SU-DHL-6 (cell line): ENCODE data around the gene TCF7L1.

ENCODE experiments used
- H2AFZ ChIP-seq: fragments of 200-600 bp; sonication (generic); 2 replicates; pipeline ENCODE4 v1.6.1; 2014; ENCODE audit warnings: low read depth, mild to moderate bottlenecking, moderate library complexity, mixed read lengths, antibody characterized with exemption, low read length; ENCODE audit not compliant: severe bottlenecking
- H3F3A ChIP-seq: fragments of 200-600 bp; shearing (Covaris generic); 2 replicates; pipeline ENCODE4 v1.6.0; 2016; ENCODE audit warnings: antibody characterized with exemption, mild to moderate bottlenecking; ENCODE audit not compliant: insufficient read depth
- H3K27ac ChIP-seq: fragments of 200-600 bp; sonication (generic); 2 replicates; pipeline ENCODE4 v1.5.1; 2016; ENCODE audit warnings: low read depth, mild to moderate bottlenecking, low read length, moderate library complexity, mixed read lengths
- H3K27me3 ChIP-seq: fragments of 200-600 bp; sonication (generic), shearing (Covaris generic); 2 replicates; pipeline ENCODE4 v1.6.0; 2014; ENCODE audit warnings: mild to moderate bottlenecking, low read length
- H3K36me3 ChIP-seq: fragments of 200-600 bp; sonication (generic); 2 replicates; pipeline ENCODE4 v1.6.1; 2014; ENCODE audit warnings: mild to moderate bottlenecking, low read length, mixed read lengths
- H3K4me2 ChIP-seq: fragments of 300-600, 200-600 bp; shearing (Covaris generic), sonication (generic); 2 replicates; pipeline ENCODE4 v1.6.0; 2014; ENCODE audit warnings: low read length, low read depth, mild to moderate bottlenecking; ENCODE audit not compliant: poor library complexity, severe bottlenecking
- H3K4me3 ChIP-seq: fragments of 200-600 bp; sonication (generic); 2 replicates; pipeline ENCODE4 v1.5.1; 2014; ENCODE audit warnings: antibody characterized with exemption, low read length, mild to moderate bottlenecking, mixed read lengths; ENCODE audit not compliant: insufficient read depth, poor library complexity, severe bottlenecking
- H3K79me2 ChIP-seq: fragments of 200-600 bp; sonication (generic); 2 replicates; pipeline ENCODE4 v1.6.1; 2014; ENCODE audit warnings: mild to moderate bottlenecking, low read length, moderate library complexity; ENCODE audit not compliant: insufficient read depth
- H3K9ac ChIP-seq: fragments of 200-600 bp; sonication (generic); 2 replicates; pipeline ENCODE4 v1.7.0; 2014; ENCODE audit warnings: mild to moderate bottlenecking, low read length
- H3K9me2 ChIP-seq: fragments of 200-600 bp; sonication (generic); replicated peaks from 2 replicates; pipeline ENCODE4 v1.6.1; 2014; ENCODE audit warnings: low read length; ENCODE audit not compliant: insufficient read depth
- H3K9me3 ChIP-seq: fragments of 200-600 bp; sonication (generic); 2 replicates; pipeline ENCODE4 v1.6.1; 2014; ENCODE audit warnings: low read length, mixed read lengths; ENCODE audit not compliant: insufficient read depth
- H4K20me1 ChIP-seq: fragments of 200-600 bp; sonication (generic); 2 replicates; pipeline ENCODE4 v1.6.1; 2014; ENCODE audit warnings: low read depth, mild to moderate bottlenecking, antibody characterized with exemption, low read length, moderate library complexity, mixed read lengths
- EZH2phosphoT487 ChIP-seq: fragments of 200-600 bp; sonication (generic), shearing (Covaris generic); conservative IDR thresholded peaks from 2 replicates; pipeline ENCODE4 v1.6.1; 2018; ENCODE audit warnings: mild to moderate bottlenecking, antibody characterized with exemption, low read length, moderate library complexity, mixed read lengths
- TF ChIP-seq, protein P1 (sequence below): fragments of 200-600 bp; sonication (generic); IDR thresholded peaks from one replicate; pipeline ENCODE4 v1.5.1; 2017; ENCODE audit warnings: antibody characterized with exemption, mild to moderate bottlenecking, low read length, moderate library complexity; ENCODE audit not compliant: insufficient read depth, poor library complexity, severe bottlenecking

TCF7L1 gene

DNA sequence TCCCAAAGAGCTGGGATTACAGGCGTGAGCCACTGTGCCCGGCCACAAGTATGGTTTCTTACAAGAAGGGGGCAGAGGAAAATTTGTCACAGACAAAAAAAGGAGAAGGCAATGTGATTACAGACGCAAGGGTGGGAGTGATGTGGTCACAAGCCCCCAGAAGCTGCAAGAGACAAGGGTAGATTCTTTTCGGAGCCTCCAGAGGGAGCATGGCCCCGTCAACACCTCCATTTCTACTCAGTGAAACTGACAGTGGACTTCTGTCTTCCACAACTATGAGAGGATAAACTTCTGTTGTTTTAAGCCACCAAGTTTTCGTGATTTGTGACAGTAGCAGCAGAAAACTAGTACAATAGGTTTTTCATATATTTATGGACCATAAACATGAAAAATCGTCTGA is 2.1 kb upstream of the TCF7L1 start:
- no peaks in the 10 kb centered on the region for H3K9me3 ChIP-seq
- H3K4me2 ChIP-seq = no peak overlapping the region
- TF ChIP-seq, protein P1, sequence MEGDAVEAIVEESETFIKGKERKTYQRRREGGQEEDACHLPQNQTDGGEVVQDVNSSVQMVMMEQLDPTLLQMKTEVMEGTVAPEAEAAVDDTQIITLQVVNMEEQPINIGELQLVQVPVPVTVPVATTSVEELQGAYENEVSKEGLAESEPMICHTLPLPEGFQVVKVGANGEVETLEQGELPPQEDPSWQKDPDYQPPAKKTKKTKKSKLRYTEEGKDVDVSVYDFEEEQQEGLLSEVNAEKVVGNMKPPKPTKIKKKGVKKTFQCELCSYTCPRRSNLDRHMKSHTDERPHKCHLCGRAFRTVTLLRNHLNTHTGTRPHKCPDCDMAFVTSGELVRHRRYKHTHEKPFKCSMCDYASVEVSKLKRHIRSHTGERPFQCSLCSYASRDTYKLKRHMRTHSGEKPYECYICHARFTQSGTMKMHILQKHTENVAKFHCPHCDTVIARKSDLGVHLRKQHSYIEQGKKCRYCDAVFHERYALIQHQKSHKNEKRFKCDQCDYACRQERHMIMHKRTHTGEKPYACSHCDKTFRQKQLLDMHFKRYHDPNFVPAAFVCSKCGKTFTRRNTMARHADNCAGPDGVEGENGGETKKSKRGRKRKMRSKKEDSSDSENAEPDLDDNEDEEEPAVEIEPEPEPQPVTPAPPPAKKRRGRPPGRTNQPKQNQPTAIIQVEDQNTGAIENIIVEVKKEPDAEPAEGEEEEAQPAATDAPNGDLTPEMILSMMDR = no peak
- no peak for TF ChIP-seq EZH2phosphoT487
- no peaks in the 10 kb centered on the region for H3K27me3 ChIP-seq
- no peak overlapping the region for H3K27ac ChIP-seq
- H4K20me1 ChIP-seq = no peaks in the 10 kb centered on the region
- no peak overlapping the region for H3K4me3 ChIP-seq
- H3K36me3 ChIP-seq = no peaks in the 10 kb centered on the region
- no peaks in the 10 kb centered on the region for H3K9me2 ChIP-seq
- no peak overlapping the region for H3K9ac ChIP-seq
- H2AFZ ChIP-seq = no peak overlapping the region
- H3K79me2 ChIP-seq = no peaks in the 10 kb centered on the region
- no peaks in the 10 kb centered on the region for H3F3A ChIP-seq

DNA sequence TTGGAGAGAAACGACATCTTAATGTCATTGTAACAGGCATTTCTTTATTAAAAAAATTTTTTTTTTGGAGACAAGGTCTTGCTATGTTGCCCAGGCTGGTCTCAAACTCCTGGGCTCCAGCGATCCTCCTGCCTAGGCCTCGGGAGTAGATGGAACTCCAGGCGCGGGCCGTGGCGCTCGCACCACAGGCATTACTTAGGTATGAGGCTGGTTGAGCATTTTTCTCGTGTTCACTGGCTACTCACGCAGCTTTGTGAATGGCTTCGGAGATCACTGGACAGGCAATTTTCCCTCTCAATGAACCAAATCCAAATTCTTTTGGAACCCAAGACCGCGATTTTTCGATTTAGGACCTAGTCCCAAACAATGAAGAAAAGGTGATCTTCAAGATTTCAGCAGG is 795 bp upstream of the TCF7L1 start:
- H3K79me2 ChIP-seq = no peaks in the 10 kb centered on the region
- no peaks in the 10 kb centered on the region for H3F3A ChIP-seq
- no peak overlapping the region for H3K9ac ChIP-seq
- H4K20me1 ChIP-seq = no peaks in the 10 kb centered on the region
- no peaks in the 10 kb centered on the region for H3K36me3 ChIP-seq
- no peaks in the 10 kb centered on the region for H3K9me3 ChIP-seq
- no peak overlapping the region for H2AFZ ChIP-seq
- H3K4me3 ChIP-seq = peak overlapping the region; percentile 30
- peak overlapping the region; percentile 30 for H3K4me2 ChIP-seq
- H3K9me2 ChIP-seq = no peaks in the 10 kb centered on the region
- no peak overlapping the region for H3K27ac ChIP-seq
- no peaks in the 10 kb centered on the region for H3K27me3 ChIP-seq
- no peak for TF ChIP-seq EZH2phosphoT487
- TF ChIP-seq, protein P1 = no peak

DNA sequence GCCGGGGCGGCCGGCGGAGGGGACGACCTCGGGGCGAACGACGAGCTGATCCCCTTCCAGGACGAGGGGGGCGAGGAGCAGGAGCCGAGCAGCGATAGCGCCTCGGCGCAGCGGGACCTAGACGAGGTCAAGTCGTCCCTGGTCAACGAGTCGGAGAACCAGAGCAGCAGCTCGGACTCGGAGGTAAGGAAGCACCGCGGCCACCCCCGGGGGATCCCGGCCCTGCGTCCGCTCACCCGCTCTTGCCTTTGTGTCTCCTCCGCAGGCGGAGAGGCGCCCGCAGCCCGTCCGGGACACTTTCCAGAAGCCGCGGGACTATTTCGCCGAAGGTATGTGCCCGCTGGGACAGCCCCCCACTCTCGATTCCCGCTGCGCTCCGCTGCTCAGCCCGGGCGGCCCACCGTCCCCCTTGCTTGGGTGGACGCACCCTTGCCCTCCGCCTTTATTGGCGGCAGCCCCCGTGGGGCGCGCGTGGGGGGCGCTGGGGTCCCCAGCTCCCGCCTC is 611 bp downstream of the TCF7L1 start:
- H4K20me1 ChIP-seq = no peaks in the 10 kb centered on the region
- H3K9ac ChIP-seq = no peak overlapping the region
- no peaks in the 10 kb centered on the region for H3K9me2 ChIP-seq
- no peak overlapping the region for H3K4me3 ChIP-seq
- no peaks in the 10 kb centered on the region for H3F3A ChIP-seq
- H3K27me3 ChIP-seq = no peaks in the 10 kb centered on the region
- H3K27ac ChIP-seq = no peak overlapping the region
- no peaks in the 10 kb centered on the region for H3K36me3 ChIP-seq
- no peaks in the 10 kb centered on the region for H3K79me2 ChIP-seq
- H3K4me2 ChIP-seq = no peak overlapping the region
- no peaks in the 10 kb centered on the region for H3K9me3 ChIP-seq
- no peak for TF ChIP-seq EZH2phosphoT487
- H2AFZ ChIP-seq = no peak overlapping the region

DNA sequence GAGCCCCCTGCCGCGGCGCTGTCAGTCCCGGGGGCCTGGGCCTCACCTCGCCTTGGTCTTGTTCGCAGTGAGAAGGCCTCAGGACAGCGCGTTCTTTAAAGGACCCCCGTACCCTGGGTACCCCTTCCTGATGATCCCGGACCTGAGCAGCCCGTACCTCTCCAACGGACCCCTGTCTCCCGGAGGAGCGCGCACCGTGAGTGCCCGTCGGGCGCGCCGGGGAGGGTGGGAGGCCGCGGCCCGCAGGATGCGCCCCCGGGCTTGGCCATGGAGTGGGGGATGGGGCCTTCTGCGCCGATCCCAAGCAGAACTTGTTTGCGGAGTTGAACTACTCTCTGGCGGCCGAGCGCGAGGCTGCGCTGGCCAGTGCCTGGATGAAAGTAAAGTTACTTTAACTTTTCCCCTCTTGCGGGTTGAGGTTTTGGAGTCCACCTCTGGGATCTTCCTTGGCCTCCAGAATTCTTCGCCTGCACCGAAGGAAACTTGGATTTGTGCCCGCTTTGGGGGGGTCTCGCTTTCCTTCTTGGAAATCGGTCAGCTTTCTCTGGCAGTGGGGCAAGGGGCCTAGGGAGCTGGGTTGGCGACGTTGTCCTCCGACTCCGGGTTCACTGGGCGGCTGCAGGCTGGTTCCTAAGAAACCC is 1.2 kb downstream of the TCF7L1 start:
- H3K79me2 ChIP-seq = no peaks in the 10 kb centered on the region
- no peaks in the 10 kb centered on the region for H3K36me3 ChIP-seq
- H3K9ac ChIP-seq = no peak overlapping the region
- H3K27me3 ChIP-seq = no peaks in the 10 kb centered on the region
- TF ChIP-seq, protein P1 = no peak
- no peak for TF ChIP-seq EZH2phosphoT487
- H4K20me1 ChIP-seq = no peaks in the 10 kb centered on the region
- no peak overlapping the region for H2AFZ ChIP-seq
- H3F3A ChIP-seq = no peaks in the 10 kb centered on the region
- H3K27ac ChIP-seq = no peak overlapping the region
- H3K4me2 ChIP-seq = no peak overlapping the region
- H3K9me2 ChIP-seq = no peaks in the 10 kb centered on the region
- no peaks in the 10 kb centered on the region for H3K9me3 ChIP-seq
- H3K4me3 ChIP-seq = no peak overlapping the region
